ENCODE data around the gene BMP2K.

Gene BMP2K

GRCh38 chr4:78781139-78781538, 5.0 kb downstream of the BMP2K start:
- H3K23ac ChIP-seq (ENCODE audit: low read length in 2 of 2): no peak overlapping the region
- no peak overlapping the region for H2AK5ac ChIP-seq (ENCODE audit: low read length, severe bottlenecking)
- no peak overlapping the region for H2BK5ac ChIP-seq (ENCODE audit: low read depth, low read length, poor library complexity, severe bottlenecking)
- no peak overlapping the region for H3K4ac ChIP-seq (ENCODE audit: low read depth in 1 of 2, low read length in 2 of 2)
- H3K9ac ChIP-seq (ENCODE audit: low read length): no peak overlapping the region
- no peaks in the 10 kb centered on the region for H3K27me3 ChIP-seq (ENCODE audit: control insufficient read depth in 1 of 2, insufficient read depth in 1 of 2, low read length in 2 of 2)
- H3K4me3 ChIP-seq (ENCODE audit: insufficient read depth in 1 of 2, low read depth in 1 of 2, low read length in 2 of 2): no peak overlapping the region
- H3K9me3 ChIP-seq (ENCODE audit: control insufficient read depth, low read length): no peaks in the 10 kb centered on the region
- peaks cover 2% of the 10 kb centered on the region for H3K79me1 ChIP-seq (replicated peaks; ENCODE audit: low read length, poor library complexity, severe bottlenecking)
- H3K4me2 ChIP-seq (ENCODE audit: low read length, poor library complexity, severe bottlenecking): no peak overlapping the region
- no peak overlapping the region for H4K8ac ChIP-seq (ENCODE audit: low read length)
- peaks cover under 1 to 2% of the 10 kb centered on the region in 2 experiments for H3K36me3 ChIP-seq (ENCODE audit: control insufficient read depth in 1 of 2, insufficient read depth in 2 of 2, low read depth in 1 of 2, low read length in 2 of 2)
- H2BK15ac ChIP-seq (ENCODE audit: low read depth, poor library complexity, severe bottlenecking): no peak overlapping the region
- no peak overlapping the region for H4K91ac ChIP-seq (ENCODE audit: low read length)
- H3K18ac ChIP-seq (ENCODE audit: low read depth in 1 of 2, low read length in 2 of 2): no peak overlapping the region
- DNase-seq: no peak
- H2BK120ac ChIP-seq (ENCODE audit: low read depth, low read length): no peak overlapping the region
- 83% methylated on average over 1 of the region's 1 CpG for WGBS
- no peak overlapping the region for H3K14ac ChIP-seq (ENCODE audit: low read length in 2 of 2)
- no peak overlapping the region for H2AFZ ChIP-seq (ENCODE audit: low read depth, low read length)
- no peak overlapping the region for H2BK12ac ChIP-seq (ENCODE audit: low read length in 2 of 2)
- peaks cover 4% of the 10 kb centered on the region for H3K4me1 ChIP-seq (ENCODE audit: control insufficient read depth, insufficient read depth, low read depth, low read length)
- no peak overlapping the region for H3K27ac ChIP-seq (ENCODE audit: low read length, poor library complexity, severe bottlenecking)

DNA sequence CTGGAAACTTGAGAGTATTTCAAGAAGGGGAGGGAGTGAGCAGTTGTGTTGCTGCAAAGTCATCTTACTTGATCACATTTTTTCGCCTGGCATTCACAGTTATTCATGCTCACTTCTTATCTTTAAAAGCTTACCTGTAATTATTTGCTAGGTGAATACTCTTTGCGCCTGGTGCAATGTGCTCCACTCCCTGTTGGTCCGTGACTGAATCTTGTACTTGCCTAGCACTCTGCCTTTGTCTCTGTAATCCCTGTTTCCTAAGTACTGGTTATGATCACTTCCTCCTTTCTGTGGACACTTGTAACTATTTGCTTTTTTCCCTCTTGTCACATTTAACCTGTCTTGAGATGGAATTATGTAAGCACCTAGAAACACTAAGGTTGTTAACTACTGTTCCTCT, 5.8 kb downstream of the BMP2K start:
- Histone ChIP-seq H3K27ac (ENCODE audit: low read length, poor library complexity, severe bottlenecking) (no peak overlapping the region), H3K18ac (ENCODE audit: low read depth in 1 of 2, low read length in 2 of 2) (no peak overlapping the region), H3K9ac (ENCODE audit: low read length) (no peak overlapping the region), H3K36me3 (ENCODE audit: control insufficient read depth in 1 of 2, insufficient read depth in 2 of 2, low read depth in 1 of 2, low read length in 2 of 2) (peaks cover 2 to 3% of the 10 kb centered on the region in 2 experiments), H3K23ac (ENCODE audit: low read length in 2 of 2) (no peak overlapping the region), H4K91ac (ENCODE audit: low read length) (no peak overlapping the region), H3K4me3 (ENCODE audit: insufficient read depth in 1 of 2, low read depth in 1 of 2, low read length in 2 of 2) (no peak overlapping the region), H2BK5ac (ENCODE audit: low read depth, low read length, poor library complexity, severe bottlenecking) (no peak overlapping the region), H2AFZ (ENCODE audit: low read depth, low read length) (no peak overlapping the region), H3K14ac (ENCODE audit: low read length in 2 of 2) (no peak overlapping the region), H2BK12ac (ENCODE audit: low read length in 2 of 2) (no peak overlapping the region), H3K79me1 (replicated peaks; ENCODE audit: low read length, poor library complexity, severe bottlenecking) (peaks cover 2% of the 10 kb centered on the region), H3K9me3 (ENCODE audit: control insufficient read depth, low read length) (no peaks in the 10 kb centered on the region), H4K8ac (ENCODE audit: low read length) (peak overlapping the region; percentile 5), H3K27me3 (ENCODE audit: control insufficient read depth in 1 of 2, insufficient read depth in 1 of 2, low read length in 2 of 2) (no peaks in the 10 kb centered on the region), H2AK5ac (ENCODE audit: low read length, severe bottlenecking) (no peak overlapping the region), H3K4me1 (ENCODE audit: control insufficient read depth, insufficient read depth, low read depth, low read length) (peaks cover 7% of the 10 kb centered on the region), H3K4me2 (ENCODE audit: low read length, poor library complexity, severe bottlenecking) (no peak overlapping the region), H2BK120ac (ENCODE audit: low read depth, low read length) (no peak overlapping the region), H2BK15ac (ENCODE audit: low read depth, poor library complexity, severe bottlenecking) (no peak overlapping the region), H3K4ac (ENCODE audit: low read depth in 1 of 2, low read length in 2 of 2) (no peak overlapping the region)
- 96% methylated on average over 3 of the region's 3 CpGs for WGBS
- DNase-seq: no peak

- H3K18ac ChIP-seq (ENCODE audit: low read depth in 1 of 2, low read length in 2 of 2): no peak overlapping the region
Measured at GRCh38 chr4:78784236-78784865, 8.2 kb downstream of the BMP2K start.

GRCh38 chr4:78787392-78788006, 11.3 kb downstream of the BMP2K start:
- no peak overlapping the region for H3K4me2 ChIP-seq (ENCODE audit: low read length, poor library complexity, severe bottlenecking)
- H2BK12ac ChIP-seq (ENCODE audit: low read length in 2 of 2): no peak overlapping the region
- H3K27ac ChIP-seq (ENCODE audit: low read length, poor library complexity, severe bottlenecking): peak overlapping the region; percentile 79
- 89% methylated on average over 2 of the region's 2 CpGs for WGBS
- no peak overlapping the region for H2BK120ac ChIP-seq (ENCODE audit: low read depth, low read length)
- peaks cover 3 to 4% of the 10 kb centered on the region in 2 experiments for H3K36me3 ChIP-seq (ENCODE audit: control insufficient read depth in 1 of 2, insufficient read depth in 2 of 2, low read depth in 1 of 2, low read length in 2 of 2)
- no peak overlapping the region for H3K14ac ChIP-seq (ENCODE audit: low read length in 2 of 2)
- no peak overlapping the region for H3K4ac ChIP-seq (ENCODE audit: low read depth in 1 of 2, low read length in 2 of 2)
- H4K91ac ChIP-seq (ENCODE audit: low read length): no peak overlapping the region
- no peak overlapping the region for H2AK5ac ChIP-seq (ENCODE audit: low read length, severe bottlenecking)
- no peaks in the 10 kb centered on the region for H3K9me3 ChIP-seq (ENCODE audit: control insufficient read depth, low read length)
- H3K79me1 ChIP-seq (replicated peaks; ENCODE audit: low read length, poor library complexity, severe bottlenecking): peaks cover 1% of the 10 kb centered on the region
- no peak overlapping the region for H4K8ac ChIP-seq (ENCODE audit: low read length)
- H3K4me3 ChIP-seq (ENCODE audit: insufficient read depth in 1 of 2, low read depth in 1 of 2, low read length in 2 of 2): no peak overlapping the region
- H2AFZ ChIP-seq (ENCODE audit: low read depth, low read length): no peak overlapping the region
- no peak overlapping the region for H3K18ac ChIP-seq (ENCODE audit: low read depth in 1 of 2, low read length in 2 of 2)
- H3K27me3 ChIP-seq (ENCODE audit: control insufficient read depth in 1 of 2, insufficient read depth in 1 of 2, low read length in 2 of 2): no peaks in the 10 kb centered on the region
- no peak overlapping the region for H3K9ac ChIP-seq (ENCODE audit: low read length)
- peak overlapping the region in 1 of 2 experiments; percentile 78 for H3K23ac ChIP-seq (ENCODE audit: low read length in 2 of 2)
- no peak for DNase-seq
- no peak overlapping the region for H2BK5ac ChIP-seq (ENCODE audit: low read depth, low read length, poor library complexity, severe bottlenecking)
- peaks cover 7% of the 10 kb centered on the region for H3K4me1 ChIP-seq (ENCODE audit: control insufficient read depth, insufficient read depth, low read depth, low read length)
- H2BK15ac ChIP-seq (ENCODE audit: low read depth, poor library complexity, severe bottlenecking): no peak overlapping the region

More at GRCh38 chr4:78784236-78784865, 8.2 kb downstream of the BMP2K start:
- Histone ChIP-seq H3K27me3 (ENCODE audit: control insufficient read depth in 1 of 2, insufficient read depth in 1 of 2, low read length in 2 of 2) (no peaks in the 10 kb centered on the region), H3K27ac (ENCODE audit: low read length, poor library complexity, severe bottlenecking) (peak overlapping the region; percentile 33), H3K9me3 (ENCODE audit: control insufficient read depth, low read length) (no peaks in the 10 kb centered on the region), H2BK5ac (ENCODE audit: low read depth, low read length, poor library complexity, severe bottlenecking) (no peak overlapping the region), H3K14ac (ENCODE audit: low read length in 2 of 2) (no peak overlapping the region), H2BK15ac (ENCODE audit: low read depth, poor library complexity, severe bottlenecking) (no peak overlapping the region), H3K23ac (ENCODE audit: low read length in 2 of 2) (no peak overlapping the region), H4K91ac (ENCODE audit: low read length) (no peak overlapping the region), H3K4me1 (ENCODE audit: control insufficient read depth, insufficient read depth, low read depth, low read length) (peaks cover 7% of the 10 kb centered on the region), H2BK12ac (ENCODE audit: low read length in 2 of 2) (no peak overlapping the region), H4K8ac (ENCODE audit: low read length) (no peak overlapping the region), H3K4me3 (ENCODE audit: insufficient read depth in 1 of 2, low read depth in 1 of 2, low read length in 2 of 2) (peak overlapping the region in 1 of 2 experiments; percentile 4), H2AK5ac (ENCODE audit: low read length, severe bottlenecking) (no peak overlapping the region), H2AFZ (ENCODE audit: low read depth, low read length) (no peak overlapping the region), H3K4me2 (ENCODE audit: low read length, poor library complexity, severe bottlenecking) (no peak overlapping the region), H3K36me3 (ENCODE audit: control insufficient read depth in 1 of 2, insufficient read depth in 2 of 2, low read depth in 1 of 2, low read length in 2 of 2) (peaks cover 2 to 3% of the 10 kb centered on the region in 2 experiments), H3K79me1 (replicated peaks; ENCODE audit: low read length, poor library complexity, severe bottlenecking) (peaks cover 2% of the 10 kb centered on the region), H2BK120ac (ENCODE audit: low read depth, low read length) (no peak overlapping the region), H3K9ac (ENCODE audit: low read length) (peak overlapping the region; percentile 78), H3K4ac (ENCODE audit: low read depth in 1 of 2, low read length in 2 of 2) (no peak overlapping the region)
- WGBS: 97% methylated on average over 3 of the region's 4 CpGs
- peak; percentile 83 for DNase-seq
